Measurements from ENCODE around the gene BACE1-AS.
A peak's percentile ranks its signal among the peaks of the same experiment; 100 is the strongest.

Gene BACE1-AS

GRCh38 chr11:117327567-117328374 is 36.6 kb downstream of the BACE1-AS start, which contains the start of gene CEP164:
Gene CEP164, plus strand, starts transcription at chr11:117327854. Its CDS starts 10,733 bp downstream, at chr11:117338587.
- peak; percentile 82 for DNase-seq

GRCh38 chr11:117328375-117329010 is 37.3 kb downstream of the BACE1-AS start:
- DNase-seq, result no peak

GRCh38 chr11:117332843-117333242 is 41.7 kb downstream of the BACE1-AS start:
- DNase-seq, result no peak

DNA sequence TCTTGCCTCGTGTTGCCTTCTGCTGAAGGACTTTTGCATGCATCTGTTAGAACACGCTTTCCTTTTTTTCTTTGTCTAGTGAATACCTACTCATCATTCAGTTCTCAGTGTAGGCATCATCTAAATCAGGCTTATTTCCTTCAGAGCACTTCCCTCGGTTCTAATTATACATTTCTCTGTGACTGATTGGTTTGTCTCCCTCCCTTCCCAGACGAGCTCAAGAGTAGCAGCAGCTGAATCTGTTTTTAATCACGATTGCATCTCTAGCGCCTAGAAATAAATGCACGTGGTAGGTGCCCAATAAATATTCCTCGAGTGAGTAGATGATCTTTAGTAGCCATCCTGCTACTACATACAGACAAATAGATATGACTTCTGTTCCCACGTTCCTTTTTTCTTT is 42.8 kb downstream of the BACE1-AS start:
- DNase-seq, result no peak

DNA sequence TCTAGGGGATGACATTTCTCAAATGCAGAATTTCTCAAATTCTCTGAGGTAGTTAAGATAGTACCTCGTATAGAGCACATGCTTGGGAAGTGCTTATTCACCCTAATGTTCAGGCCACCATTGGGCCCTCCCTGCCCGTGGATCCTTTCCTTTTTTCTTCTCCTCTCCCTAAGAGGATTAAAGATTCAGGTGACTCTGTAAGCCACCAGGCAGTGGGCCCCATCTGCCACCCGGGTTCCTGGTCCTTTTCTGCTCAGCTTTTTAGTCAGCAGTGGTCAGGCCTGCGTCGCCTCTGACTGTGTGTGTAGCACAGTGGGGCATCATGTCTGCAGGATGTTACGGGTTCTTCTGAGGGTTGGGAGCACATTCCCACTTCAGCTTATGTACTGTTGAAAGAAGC is 43.8 kb downstream of the BACE1-AS start:
- no peak for DNase-seq

- no peak for DNase-seq
Measured at GRCh38 chr11:117335399-117335798, 44.3 kb downstream of the BACE1-AS start.

DNA sequence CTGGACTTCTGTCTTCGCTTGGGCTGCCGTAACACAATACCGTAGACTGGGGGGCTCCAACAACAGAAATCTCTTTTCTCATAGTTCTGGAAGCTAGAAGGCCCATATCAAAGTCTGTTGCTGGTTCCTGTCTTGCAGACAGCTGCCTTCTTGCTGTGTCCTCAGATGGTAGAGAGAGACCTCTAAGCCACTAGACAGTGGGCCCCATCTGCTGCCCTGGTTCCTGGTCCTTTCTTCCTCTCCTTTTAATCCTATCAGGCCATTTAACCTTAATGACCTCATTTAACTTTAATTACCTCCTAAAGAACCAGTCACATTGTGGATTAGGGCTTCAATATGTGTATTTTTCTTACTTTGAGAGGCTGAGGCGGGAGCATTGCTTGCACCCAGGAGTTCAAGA is 45.9 kb downstream of the BACE1-AS start:
- DNase-seq, result no peak
